Measurements from ENCODE around the gene C9orf40.

The C9orf40 gene

DNA sequence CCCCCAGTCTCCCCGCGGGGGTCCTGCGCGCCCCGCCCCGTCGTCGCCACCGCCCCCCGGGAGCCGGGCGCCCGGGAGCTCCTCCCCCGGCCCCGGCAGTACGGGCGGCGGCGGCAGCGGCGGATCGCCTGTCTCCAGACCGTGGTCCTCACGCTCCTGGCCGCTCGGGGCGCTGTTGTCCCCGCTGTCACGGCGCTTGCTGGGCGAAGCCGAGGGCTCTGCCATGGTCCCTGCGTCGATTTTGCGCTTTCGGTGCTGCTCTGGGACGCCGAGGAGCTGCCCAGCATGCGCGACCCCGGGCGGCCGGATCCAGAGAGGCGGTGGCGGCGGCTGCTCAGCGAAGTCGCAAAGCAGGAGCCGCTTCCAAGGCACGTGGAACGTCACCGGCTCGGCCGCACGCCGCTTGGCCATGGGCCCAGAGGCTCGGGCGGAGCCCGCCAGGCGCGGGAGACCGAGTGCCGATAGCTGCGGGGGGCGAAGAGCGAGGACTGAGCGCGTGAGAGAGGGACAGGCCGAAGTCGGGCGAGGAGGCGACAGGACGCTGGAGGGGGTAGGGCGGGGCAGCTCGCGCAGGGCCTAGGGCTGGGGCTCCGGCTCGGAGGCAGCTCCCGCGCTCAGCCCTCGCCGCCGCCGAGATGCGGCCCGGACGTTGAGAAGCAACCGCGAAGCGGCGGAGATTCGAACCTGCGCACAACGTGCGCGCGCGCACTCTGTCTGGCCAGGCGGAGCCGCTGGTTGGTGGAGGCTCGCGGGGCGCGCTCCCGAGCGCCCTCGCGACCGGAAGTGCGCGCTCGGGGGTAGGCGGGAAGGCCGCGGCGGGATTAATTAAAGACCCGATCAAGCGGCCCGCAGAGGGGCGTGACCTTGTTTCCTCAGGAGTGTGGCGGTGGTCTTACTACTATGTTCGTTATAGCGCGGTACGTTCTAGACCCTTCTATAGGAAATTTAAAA, at the start of gene C9orf40:
Gene C9orf40 (minus strand): TSS at position 712 of the 951 bp plus-strand sequence. CDS start 301 bp downstream, at position 411.
- DNase-seq: peak; percentile 92

DNA sequence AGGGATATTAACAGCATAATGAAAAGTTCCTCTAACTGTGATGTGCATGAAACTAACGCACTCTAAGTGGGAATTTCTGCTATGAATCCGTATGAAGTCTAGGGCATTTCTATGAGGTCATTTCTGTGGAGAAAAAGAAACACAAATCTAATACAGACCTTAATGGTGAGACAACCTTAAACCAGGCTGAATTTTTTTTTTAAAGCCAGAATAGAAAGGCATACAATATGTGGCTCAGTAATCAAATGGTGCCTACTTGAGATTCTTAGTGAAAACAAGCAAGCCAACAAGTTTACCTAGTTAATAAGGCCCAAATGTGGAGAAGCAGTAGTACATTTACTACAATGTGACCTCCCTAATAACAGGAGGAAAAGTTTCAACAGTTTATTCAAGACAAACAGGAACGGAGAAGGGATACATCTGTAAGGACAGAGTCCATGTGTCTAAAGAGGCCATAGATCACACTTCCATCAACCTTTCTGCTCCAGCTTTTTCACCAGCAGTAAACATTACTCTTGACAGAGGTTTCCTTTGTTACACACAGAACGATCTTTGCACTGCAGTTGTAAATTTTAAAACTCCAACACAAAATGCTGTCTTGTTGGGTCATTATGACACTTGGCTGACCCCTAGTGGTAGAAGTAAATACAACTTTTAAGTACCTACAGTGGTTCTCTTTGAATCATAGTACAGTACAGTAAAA, 49.2 kb upstream of the C9orf40 start:
- peak; percentile 79 for DNase-seq

- DNase-seq: no peak
These were observed 48.1 kb upstream of the C9orf40 start for GRCh38 chr9:75000835-75001234.

DNA sequence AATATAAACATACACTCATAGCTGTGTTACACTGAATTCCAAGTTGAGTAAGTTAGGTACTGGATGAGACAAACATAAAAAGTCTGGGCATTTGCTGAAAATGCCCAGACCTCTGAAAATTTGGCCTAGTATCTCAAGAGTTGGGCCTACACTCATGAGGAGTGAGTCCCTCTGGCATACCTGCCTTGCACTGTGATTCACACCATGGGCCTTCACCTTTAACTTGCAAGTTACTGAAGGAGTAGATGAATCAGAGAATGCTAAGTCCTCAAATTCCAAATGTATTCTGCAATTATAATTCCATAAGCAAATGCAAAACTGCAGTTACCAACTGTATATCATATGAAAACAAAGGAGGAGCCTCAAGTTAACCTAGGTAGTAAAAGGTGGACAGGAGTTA, 32.3 kb upstream of the C9orf40 start:
- no peak for DNase-seq

DNA sequence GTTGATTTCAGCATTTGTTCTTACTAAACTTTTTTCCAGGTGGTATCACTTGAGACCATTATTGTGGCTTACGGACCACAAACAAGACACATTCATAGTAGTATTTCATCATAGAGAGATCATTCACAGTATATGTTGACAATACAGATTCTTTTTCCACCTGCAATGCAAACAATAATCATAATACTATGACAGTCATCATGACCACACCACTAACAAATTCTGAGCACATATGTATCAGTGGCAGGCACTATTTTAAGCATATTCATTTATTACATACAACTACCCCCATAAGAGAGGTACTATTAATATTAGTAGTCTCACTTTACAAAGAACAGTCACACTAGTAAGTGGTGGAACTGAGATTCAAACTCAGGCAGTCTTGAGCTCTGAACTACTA, 31.0 kb upstream of the C9orf40 start:
- DNase-seq: no peak

DNA sequence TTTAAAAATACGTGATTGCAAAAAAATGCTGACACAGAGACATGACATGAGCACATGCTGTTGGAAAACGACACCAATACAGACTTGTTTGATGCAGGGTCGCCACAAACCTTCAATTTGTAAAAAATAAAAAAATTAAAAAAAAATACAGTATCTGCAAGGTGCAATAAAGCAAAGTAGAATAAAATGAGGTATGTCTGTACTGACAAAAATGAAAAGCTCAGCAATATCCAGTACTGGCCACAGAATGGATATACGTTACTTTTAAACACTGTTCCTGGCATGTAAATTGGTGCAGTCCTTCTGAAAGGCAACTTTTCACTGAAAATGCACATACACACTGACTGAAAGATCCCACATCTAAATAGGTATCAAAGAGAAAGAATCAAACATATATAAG, 27.1 kb upstream of the C9orf40 start:
- DNase-seq: no peak

DNA sequence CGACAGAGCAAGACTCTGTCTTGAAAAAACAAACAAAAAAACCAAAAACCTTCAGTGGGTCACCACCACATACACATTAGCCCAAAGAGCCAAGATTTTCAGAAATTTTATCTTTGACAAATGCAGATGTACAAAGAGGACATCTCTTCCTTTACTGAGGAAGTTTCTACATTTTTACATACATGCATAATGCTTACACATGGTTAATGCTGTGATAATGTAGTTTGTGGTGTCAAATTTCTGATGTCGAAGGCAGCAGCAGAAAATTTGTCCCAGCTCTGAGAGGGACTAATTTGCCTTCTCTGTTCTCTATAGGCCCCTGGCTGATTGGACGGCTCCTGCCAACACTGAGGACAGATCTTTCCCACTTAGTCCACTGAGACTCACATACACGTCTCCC, 24.6 kb upstream of the C9orf40 start:
- DNase-seq: no peak

- DNase-seq: no peak
These were observed 22.8 kb upstream of the C9orf40 start for GRCh38 chr9:74975538-74975937.

- no peak for DNase-seq
These were observed 21.8 kb upstream of the C9orf40 start for GRCh38 chr9:74974558-74974957.

DNA sequence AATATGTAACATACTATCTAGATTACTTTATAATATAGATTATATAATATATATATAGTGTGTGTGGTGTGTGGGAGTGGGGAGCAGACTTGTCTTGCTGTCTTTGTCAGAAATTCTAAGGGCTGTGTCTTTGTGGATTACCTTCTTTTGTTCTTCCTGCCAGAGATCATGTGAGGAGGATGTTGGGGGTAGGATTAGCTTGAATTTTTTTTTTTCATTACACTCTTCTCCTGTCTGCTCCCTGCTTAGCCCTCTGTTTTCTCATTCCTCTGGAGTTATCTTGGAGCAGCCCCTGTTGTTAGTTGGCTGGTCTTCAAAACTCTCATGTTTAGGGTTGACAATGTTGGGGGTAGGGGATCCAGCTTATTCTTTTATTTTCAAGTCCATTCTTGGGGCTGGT, 21.0 kb upstream of the C9orf40 start:
- no peak for DNase-seq

DNA sequence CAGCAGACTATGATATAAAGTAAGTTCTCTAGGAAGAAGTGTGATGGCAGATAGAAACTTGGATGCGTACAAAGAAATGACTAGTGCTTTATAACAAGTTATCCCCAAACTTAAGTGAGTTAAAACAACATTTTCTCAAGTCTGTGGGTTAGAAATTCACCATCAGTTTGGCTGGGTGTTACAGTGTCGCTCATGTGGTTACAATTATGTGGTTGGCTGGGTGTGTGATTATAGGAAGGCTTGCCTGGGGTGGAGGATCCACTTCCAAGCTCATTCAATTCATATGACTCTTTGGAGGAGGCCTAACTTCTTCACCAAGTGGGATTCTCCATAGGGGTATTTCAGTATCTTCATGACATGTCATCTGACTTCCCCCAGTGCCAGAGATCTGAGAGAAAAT, 10.3 kb upstream of the C9orf40 start:
- DNase-seq: no peak

GRCh38 chr9:74961496-74961895, 8.8 kb upstream of the C9orf40 start:
- DNase-seq: no peak

- no peak for DNase-seq
These were observed 7.8 kb upstream of the C9orf40 start for GRCh38 chr9:74960561-74960960.

- no peak for DNase-seq
These were observed 5.9 kb upstream of the C9orf40 start for GRCh38 chr9:74958587-74958986.

DNA sequence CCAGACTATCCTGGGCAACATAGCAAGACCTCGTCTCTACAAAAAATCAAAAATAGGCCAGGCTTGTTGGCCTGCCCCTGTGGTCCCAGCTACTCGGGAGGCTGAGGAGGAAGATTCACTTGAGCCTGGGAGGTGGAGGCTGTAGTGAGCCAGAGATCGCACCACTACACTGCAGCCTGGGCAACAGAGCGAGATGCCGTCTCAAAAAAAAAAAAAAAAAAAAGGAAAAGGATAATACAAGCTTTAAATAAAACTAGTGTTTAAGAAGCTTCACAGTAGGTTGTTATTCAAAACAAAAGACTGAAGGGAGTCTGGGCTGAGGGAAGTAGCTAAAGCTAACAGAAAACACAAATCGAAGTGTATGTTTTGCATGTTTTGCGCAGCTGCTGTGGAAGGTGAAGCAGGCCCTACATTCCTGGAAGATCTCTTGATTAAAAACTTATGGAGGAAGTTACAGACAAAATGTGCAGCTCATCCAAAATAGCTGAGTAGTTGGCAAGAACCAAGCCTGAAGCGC, 581 bp upstream of the C9orf40 start:
- DNase-seq: no peak

DNA sequence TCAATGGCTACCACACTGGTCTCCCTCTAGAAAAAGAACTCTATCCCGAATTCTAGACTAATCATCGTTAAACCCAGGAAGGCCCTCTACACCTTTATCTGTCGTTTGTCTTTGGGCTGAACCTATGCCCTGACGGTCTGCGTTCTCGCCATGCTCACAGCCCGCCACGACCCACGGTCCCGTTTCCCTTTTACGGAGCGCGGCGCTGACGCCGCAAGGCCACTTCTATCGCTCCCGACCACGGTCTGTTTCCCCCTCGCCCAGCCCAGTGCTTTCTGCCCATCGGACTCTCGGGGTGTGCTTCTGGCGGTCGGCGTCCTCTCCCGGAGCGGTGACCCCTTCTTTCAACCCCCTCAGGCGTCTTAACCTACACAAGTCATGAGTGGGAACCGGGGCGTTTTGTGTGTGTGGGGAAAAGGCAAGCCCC, 974 bp downstream of the C9orf40 start:
- DNase-seq: peak; percentile 47

GRCh38 chr9:74951107-74951720, 1.5 kb downstream of the C9orf40 start:
- peak; percentile 7 for DNase-seq

DNA sequence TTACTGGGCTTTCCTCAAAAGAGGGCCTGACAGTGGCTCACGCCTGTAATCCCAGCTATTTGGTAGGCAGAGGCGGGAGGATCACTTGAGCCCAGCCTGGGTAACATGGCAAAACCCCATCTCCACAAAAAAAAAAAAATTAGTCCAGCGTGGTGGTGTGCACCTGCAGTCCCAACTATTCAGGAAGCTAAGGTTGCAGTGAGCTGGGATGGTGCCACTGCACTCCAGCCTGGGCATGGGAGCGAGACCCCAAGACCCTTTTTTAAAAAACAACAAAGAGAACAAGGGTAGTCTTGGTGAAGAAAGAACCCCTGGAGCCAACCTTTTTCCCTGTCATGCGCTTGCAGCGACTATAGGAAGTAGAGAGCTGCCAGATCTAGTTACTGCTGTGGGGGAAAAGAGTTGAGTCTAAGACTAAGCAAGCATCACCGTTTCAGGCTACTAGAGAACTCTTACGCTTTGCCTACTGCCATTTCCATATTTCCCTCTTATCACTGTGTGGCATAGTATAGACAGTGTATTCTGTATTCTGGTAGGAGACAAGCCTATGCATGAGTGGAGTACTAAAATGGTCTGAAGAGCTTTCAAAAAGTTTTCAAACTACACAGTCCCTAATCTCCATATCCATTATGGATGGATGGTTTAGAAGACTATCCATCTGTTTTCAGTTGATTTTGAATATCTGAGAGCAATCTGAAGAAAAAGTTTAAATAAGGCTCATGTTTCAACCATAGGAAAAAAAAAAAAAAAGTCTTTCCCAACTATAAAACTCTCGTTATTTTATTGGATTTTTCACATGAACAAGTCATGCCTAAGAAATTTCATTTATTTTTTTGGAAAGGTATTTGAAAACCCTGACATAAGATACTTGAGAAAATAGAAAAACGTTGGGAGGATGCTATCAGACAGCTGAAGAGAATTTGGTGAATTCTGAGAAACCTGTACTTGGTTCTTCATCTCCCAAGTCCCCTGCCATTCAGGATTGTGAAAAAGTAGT, 2.6 kb downstream of the C9orf40 start:
- DNase-seq: no peak

DNA sequence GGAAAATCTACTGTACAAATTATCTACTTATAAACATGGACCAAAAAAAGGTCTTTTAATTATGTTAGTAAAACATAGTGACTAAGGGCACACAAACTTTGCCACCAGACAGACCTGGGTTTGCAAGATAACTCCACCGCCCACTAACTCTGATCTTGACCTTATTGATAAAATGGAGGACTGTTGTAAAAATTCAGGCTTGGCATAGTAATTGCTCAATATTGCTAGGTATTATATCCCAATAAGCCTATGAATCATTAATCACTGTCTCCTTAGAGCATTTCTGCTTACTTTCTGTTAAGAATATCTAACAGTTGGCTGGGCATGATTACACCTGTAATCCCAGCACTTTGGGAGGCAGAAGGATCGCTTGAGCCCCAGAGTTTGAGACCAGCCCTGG, 3.8 kb downstream of the C9orf40 start:
- no peak for DNase-seq

DNA sequence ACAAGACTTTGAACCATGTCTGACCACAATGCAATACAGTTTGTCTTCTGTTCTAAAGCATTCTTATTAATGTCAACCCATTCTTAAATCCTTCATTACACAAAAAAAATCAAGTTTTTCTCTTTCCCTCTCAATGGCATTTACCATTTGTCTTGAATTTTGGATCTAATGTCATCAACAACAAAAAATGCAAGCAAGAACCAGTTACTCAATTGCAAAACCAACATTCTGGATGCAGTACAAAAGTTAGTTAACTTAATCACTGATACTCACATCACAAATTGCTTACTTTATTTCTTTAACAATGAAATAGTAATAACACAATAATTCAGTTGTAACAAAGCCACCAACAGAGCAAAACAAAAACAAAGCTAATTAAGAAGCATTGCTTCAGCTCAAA, 6.0 kb downstream of the C9orf40 start:
- no peak for DNase-seq

DNA sequence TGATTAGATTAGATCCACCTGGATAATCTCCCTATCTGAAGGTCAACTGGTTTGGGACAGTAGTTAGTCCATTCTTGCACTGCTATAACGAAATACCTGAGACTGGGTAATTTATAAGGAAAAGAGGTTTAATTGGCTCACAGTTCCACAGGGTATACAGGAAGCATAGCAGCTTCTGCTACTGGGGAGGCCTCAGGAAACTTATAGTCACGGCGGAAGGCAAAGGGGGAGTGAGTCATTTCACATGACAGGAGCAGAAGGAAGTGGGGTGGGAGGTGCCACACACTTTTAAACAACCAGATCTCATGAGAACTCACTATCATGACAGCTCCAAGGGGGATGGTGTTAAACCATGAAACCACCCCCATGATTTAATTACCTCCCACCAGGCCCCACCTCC, 9.9 kb downstream of the C9orf40 start:
- DNase-seq: no peak

GRCh38 chr9:74940600-74940999, 12.1 kb downstream of the C9orf40 start:
- DNase-seq: no peak
